GM12875 (cell line): ENCODE data around the gene ANKRD28.

ENCODE experiments used
- H3K4me3 ChIP-seq: one replicate; pipeline ENCODE4 v1.5.1; 2011; ENCODE audit warnings: low read depth, low read length, control low read depth
- TF ChIP-seq, protein P1 (sequence below): IDR thresholded peaks from 2 replicates; pipeline ENCODE4 v1.5.1; 2011; ENCODE audit warnings: low read depth, mild to moderate bottlenecking, control low read depth, inconsistent platforms, low read length, moderate library complexity, borderline replicate concordance; ENCODE audit not compliant: insufficient read depth

Gene ANKRD28

DNA sequence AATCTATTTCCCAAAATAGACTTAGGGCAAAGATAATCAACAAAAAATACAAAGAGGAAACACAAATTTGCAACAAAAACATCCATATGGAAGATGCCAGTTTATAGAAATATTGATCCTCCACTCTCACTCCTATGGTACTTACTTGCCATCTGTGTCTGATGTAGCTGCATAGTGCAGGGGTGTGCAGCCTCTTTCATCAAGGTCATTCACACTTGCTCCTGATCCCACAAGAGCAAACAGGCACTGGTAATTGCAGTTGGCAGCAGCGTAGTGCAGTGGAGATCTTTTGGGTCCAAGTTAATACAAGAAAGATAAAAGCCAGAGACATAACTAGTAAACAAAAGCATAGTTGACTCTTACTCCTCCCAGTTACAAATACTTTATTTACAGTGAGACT, 90.0 kb downstream of the ANKRD28 start:
- H3K4me3 ChIP-seq, result no peak overlapping the region
- TF ChIP-seq, protein P1, sequence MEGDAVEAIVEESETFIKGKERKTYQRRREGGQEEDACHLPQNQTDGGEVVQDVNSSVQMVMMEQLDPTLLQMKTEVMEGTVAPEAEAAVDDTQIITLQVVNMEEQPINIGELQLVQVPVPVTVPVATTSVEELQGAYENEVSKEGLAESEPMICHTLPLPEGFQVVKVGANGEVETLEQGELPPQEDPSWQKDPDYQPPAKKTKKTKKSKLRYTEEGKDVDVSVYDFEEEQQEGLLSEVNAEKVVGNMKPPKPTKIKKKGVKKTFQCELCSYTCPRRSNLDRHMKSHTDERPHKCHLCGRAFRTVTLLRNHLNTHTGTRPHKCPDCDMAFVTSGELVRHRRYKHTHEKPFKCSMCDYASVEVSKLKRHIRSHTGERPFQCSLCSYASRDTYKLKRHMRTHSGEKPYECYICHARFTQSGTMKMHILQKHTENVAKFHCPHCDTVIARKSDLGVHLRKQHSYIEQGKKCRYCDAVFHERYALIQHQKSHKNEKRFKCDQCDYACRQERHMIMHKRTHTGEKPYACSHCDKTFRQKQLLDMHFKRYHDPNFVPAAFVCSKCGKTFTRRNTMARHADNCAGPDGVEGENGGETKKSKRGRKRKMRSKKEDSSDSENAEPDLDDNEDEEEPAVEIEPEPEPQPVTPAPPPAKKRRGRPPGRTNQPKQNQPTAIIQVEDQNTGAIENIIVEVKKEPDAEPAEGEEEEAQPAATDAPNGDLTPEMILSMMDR, result no peak

DNA sequence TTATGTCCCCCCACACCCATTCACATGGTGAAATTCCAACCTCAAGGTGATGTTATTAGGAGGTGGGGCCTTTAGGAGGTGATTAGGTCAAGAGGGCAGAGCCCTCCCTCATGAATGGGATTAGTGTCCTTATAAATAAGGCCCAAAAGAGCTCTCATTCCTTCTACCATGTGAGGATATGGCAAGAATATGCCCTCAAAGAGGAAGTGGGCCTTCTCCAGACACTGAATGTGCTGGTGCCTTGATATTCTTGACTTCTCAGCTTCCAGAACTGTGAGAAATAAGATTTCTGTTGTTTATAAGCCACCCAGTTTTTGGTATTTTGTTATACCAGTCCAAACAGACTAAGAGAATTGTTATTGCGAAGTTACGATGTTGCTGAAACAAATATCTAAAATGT, 94.4 kb downstream of the ANKRD28 start:
- TF ChIP-seq, protein P1, result no peak
- no peak overlapping the region for H3K4me3 ChIP-seq

DNA sequence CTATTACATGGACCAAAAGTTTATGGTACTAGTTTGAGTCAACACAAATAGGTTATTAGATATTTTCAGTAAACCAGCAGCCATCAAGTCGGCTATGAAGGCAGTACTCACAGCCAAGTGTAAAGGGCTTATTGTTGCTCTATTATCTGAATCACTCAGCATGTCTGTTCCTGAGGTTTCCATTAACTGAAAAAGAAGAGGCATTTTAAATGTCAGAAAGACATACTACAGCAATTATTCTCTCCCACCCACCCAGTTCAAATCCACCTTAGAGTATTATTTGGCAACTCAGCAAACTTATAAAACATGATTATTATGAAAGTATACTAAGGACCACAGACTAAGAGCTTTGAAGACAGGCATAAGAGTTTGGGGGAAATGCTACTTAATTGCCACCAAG, 103.2 kb downstream of the ANKRD28 start:
- no peak overlapping the region for H3K4me3 ChIP-seq
- TF ChIP-seq, protein P1, result no peak

DNA sequence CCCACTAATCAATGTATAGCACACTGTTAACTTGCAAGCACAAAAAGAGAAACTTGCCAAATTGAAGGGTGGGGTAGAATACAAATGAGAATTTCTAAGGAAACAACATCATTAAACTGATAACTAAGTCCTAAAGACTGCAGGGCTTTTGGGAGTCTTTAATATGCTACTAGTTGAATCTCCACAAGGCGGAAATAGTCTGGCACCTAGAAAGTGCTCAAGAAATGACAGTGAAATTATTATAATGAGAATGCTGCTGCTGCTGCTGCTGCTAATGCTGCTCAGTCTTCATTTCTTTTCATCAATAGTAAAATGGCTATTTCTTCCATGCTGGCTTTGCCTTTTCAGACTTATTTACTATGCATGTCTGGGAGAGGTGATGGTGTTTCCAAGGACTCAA, 104.4 kb downstream of the ANKRD28 start:
- no peak overlapping the region for H3K4me3 ChIP-seq
- TF ChIP-seq, protein P1, result no peak

DNA sequence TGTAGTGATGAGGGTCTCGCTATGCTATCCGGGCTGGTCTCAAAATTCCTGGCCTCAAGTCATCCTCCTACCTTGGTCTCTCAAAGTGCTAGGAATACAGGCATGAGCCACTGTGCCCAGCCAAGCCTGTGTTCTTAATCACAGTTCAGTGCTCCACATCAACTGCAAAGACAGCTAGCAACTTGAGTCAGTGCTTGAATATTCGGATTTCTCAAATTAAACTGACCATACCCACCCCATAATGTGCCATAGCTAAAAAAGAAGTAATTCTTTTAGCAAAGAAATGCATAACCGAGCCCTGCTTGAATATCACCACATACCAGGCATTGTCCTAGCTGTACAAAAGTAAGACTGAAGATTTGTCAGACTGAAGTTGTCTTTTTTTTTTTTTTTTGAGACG, 107.0 kb downstream of the ANKRD28 start:
- TF ChIP-seq, protein P1, result no peak
- no peak overlapping the region for H3K4me3 ChIP-seq

DNA sequence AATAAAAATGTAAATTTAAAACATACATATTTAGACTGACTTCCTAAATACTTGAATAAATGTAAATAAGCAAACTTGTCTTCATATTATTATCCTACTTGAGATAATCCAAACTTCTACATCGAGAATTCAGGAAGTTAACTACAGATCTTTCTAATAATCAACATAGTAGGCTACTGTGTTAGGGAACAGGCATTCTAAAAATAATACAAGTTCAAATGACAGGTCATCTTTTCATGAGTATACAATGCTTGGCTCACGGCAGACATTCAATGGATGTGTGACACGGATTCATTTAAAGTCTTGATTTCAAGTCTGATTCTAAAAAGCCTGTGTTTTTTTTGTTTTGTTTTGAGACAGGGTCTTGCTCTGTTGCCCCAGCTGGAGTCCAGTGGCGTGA, 107.5 kb downstream of the ANKRD28 start:
- no peak overlapping the region for H3K4me3 ChIP-seq
- TF ChIP-seq, protein P1, result no peak

DNA sequence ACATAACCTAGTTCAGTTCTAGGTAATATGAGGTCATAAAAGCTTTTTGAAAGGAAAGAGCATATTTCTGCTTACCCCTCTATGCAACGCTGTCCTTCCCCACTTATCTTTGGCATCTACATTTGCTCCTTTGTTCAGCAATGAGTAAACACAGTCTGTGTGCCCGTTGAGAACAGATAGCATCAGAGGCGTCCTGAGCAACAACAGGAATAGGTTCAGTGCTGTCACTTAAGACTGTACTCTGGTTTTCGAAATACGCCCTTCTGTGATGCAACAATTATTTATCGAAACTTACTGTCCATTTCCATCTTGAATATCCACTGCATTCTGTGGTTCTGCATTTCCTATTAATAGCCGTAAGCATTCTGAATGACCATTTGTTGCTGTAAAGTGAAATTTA, 111.9 kb downstream of the ANKRD28 start:
- TF ChIP-seq, protein P1, result no peak
- H3K4me3 ChIP-seq, result no peak overlapping the region
